Trophoblast cell (in vitro differentiated cells and primary cell): ENCODE results near the gene GTF2F2.

Source experiments
- DNase-seq, 2 donors: peaks; one replicate each; pipeline ENCODE4 v3.0.0-alpha.2; 2016
- H2AFZ ChIP-seq: 2 replicates; pipeline ENCODE4 v1.6.1; 2013; ENCODE audit warnings: low read length, moderate library complexity, mild to moderate bottlenecking; ENCODE audit not compliant: insufficient read depth, poor library complexity
- H2AK5ac ChIP-seq: 2 replicates; pipeline ENCODE4 v1.6.1; 2013; ENCODE audit warnings: mild to moderate bottlenecking, low read length
- H2BK120ac ChIP-seq: 2 replicates; pipeline ENCODE4 v1.6.1; 2013; ENCODE audit warnings: low read length, mild to moderate bottlenecking, moderate library complexity; ENCODE audit not compliant: insufficient read depth, poor library complexity
- H2BK12ac ChIP-seq: 2 replicates; pipeline ENCODE4 v1.6.1; 2013; ENCODE audit warnings: mild to moderate bottlenecking, low read length, moderate library complexity
- H2BK5ac ChIP-seq: 2 replicates; pipeline ENCODE4 v1.6.1; 2013; ENCODE audit warnings: low read length, low read depth, moderate library complexity, mild to moderate bottlenecking; ENCODE audit not compliant: poor library complexity
- H3K14ac ChIP-seq: 2 replicates; pipeline ENCODE4 v1.6.1; 2013; ENCODE audit warnings: mild to moderate bottlenecking, low read length
- H3K18ac ChIP-seq: 2 replicates; pipeline ENCODE4 v1.6.1; 2013; ENCODE audit warnings: mild to moderate bottlenecking, low read length
- H3K23ac ChIP-seq: 2 replicates; pipeline ENCODE4 v1.6.1; 2013; ENCODE audit warnings: low read length
- H3K27ac ChIP-seq: 2 replicates; pipeline ENCODE4 v1.5.1; 2013; ENCODE audit warnings: low read depth, mild to moderate bottlenecking, inconsistent platforms, low read length, moderate library complexity
- H3K27me3 ChIP-seq: 2 replicates; pipeline ENCODE4 v1.6.1; 2013; ENCODE audit warnings: inconsistent platforms, mild to moderate bottlenecking, low read length, moderate library complexity; ENCODE audit not compliant: insufficient read depth
- H3K36me3 ChIP-seq, 2 experiments: 1 replicate in 1 of 2; 2 replicates in 1 of 2; pipeline ENCODE4 v1.6.1; 2013; ENCODE audit warnings: low read length in 2 of 2, mild to moderate bottlenecking in 2 of 2, moderate library complexity in 1 of 2; ENCODE audit not compliant: insufficient read depth in 2 of 2, control insufficient read depth in 1 of 2
- H3K4ac ChIP-seq: 2 replicates; pipeline ENCODE4 v1.6.1; 2013; ENCODE audit warnings: low read depth, mild to moderate bottlenecking, low read length, moderate library complexity
- H3K4me1 ChIP-seq, 2 experiments: 1 replicate in 1 of 2; 2 replicates in 1 of 2; pipeline ENCODE4 v1.6.1; 2013; ENCODE audit warnings: low read length in 2 of 2, mild to moderate bottlenecking in 2 of 2, moderate library complexity in 1 of 2; ENCODE audit not compliant: insufficient read depth in 2 of 2, control insufficient read depth in 1 of 2
- H3K4me2 ChIP-seq: 2 replicates; pipeline ENCODE4 v1.6.1; 2013; ENCODE audit warnings: inconsistent platforms, mild to moderate bottlenecking, low read length, moderate library complexity
- H3K4me3 ChIP-seq: 2 replicates; pipeline ENCODE4 v1.5.1; 2013; ENCODE audit warnings: mild to moderate bottlenecking, low read depth, low read length, inconsistent platforms
- H3K79me1 ChIP-seq: one replicate; pipeline ENCODE4 v1.6.1; 2013; ENCODE audit warnings: low read length
- H3K79me2 ChIP-seq: 2 replicates; pipeline ENCODE4 v1.6.1; 2013; ENCODE audit warnings: low read length, mild to moderate bottlenecking; ENCODE audit not compliant: control insufficient read depth, insufficient read depth, poor library complexity
- H3K9ac ChIP-seq: 2 replicates; pipeline ENCODE4 v1.6.1; 2013; ENCODE audit warnings: mild to moderate bottlenecking, low read length
- H3K9me3 ChIP-seq: 2 replicates; pipeline ENCODE4 v1.6.1; 2013; ENCODE audit warnings: low read depth, mild to moderate bottlenecking, control low read depth, inconsistent platforms, low read length; ENCODE audit not compliant: insufficient read depth
- H4K12ac ChIP-seq: 2 replicates; pipeline ENCODE4 v1.6.1; 2013; ENCODE audit warnings: low read depth, mild to moderate bottlenecking, low read length, moderate library complexity
- H4K8ac ChIP-seq: 2 replicates; pipeline ENCODE4 v1.6.1; 2013; ENCODE audit warnings: low read depth, mild to moderate bottlenecking, low read length, moderate library complexity
- H4K91ac ChIP-seq: one replicate; pipeline ENCODE4 v1.6.1; 2013; ENCODE audit warnings: low read depth, mild to moderate bottlenecking, low read length, moderate library complexity
- WGBS: extraction: QIAGEN DNeasy Blood & Tissue Kit; methylation state at CpG from one replicate; pipeline ENCODE4 v1.1.7; 2013; ENCODE audit warnings: missing lambda C conversion rate; ENCODE audit not compliant: insufficient read length, insufficient coverage; ENCODE audit errors: extremely low coverage; 5-methylcytosine and 5-hydroxymethylcytosine counted together

The GTF2F2 gene

DNA sequence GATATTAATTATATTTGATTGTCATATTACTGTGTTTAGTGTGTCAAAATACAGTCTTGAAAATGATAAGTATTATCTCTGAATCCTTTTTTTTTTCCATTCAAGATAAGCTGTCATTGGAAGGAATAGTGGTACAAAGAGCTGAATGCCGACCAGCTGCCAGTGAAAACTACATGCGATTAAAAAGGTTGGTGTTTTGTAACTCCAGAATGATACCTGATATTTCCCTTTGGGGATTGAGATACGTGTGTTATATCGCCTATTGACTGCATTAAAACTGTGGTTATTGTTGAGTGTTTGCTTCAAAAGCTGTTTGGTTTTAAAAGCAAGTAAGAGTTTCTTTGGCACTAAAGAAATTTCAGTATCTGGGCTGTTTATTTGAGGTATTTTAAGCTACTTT, 87.0 kb downstream of the GTF2F2 start:
- no peaks in the 10 kb centered on the region for H3K79me2 ChIP-seq
- H2AFZ ChIP-seq: no peak overlapping the region
- DNase-seq: no peak
- H3K18ac ChIP-seq: no peak overlapping the region
- no peak overlapping the region for H4K91ac ChIP-seq
- H2AK5ac ChIP-seq: no peak overlapping the region
- no peak overlapping the region for H3K9ac ChIP-seq
- H2BK5ac ChIP-seq: no peak overlapping the region
- no peaks in the 10 kb centered on the region for H3K36me3 ChIP-seq
- H3K27ac ChIP-seq: no peak overlapping the region
- no peaks in the 10 kb centered on the region for H3K9me3 ChIP-seq
- H4K8ac ChIP-seq: no peak overlapping the region
- H3K4me1 ChIP-seq: no peaks in the 10 kb centered on the region
- H3K23ac ChIP-seq: no peak overlapping the region
- WGBS: no CpG with 5 or more reads among the region's 4 CpGs
- H2BK120ac ChIP-seq: no peak overlapping the region
- H3K79me1 ChIP-seq: no peaks in the 10 kb centered on the region
- no peak overlapping the region for H3K4ac ChIP-seq
- H3K27me3 ChIP-seq: no peaks in the 10 kb centered on the region
- H3K4me2 ChIP-seq: no peak overlapping the region
- no peak overlapping the region for H3K14ac ChIP-seq
- no peak overlapping the region for H3K4me3 ChIP-seq
- no peak overlapping the region for H2BK12ac ChIP-seq
- no peak overlapping the region for H4K12ac ChIP-seq

- no peaks in the 10 kb centered on the region for H3K79me2 ChIP-seq
- H4K91ac ChIP-seq: no peak overlapping the region
These were observed 87.8 kb downstream of the GTF2F2 start for GRCh38 chr13:45208132-45208531.

GRCh38 chr13:45209229-45209628, 88.9 kb downstream of the GTF2F2 start:
- Histone ChIP-seq H4K12ac (no peak overlapping the region), H3K36me3 (no peaks in the 10 kb centered on the region), H3K27ac (no peak overlapping the region), H3K4ac (no peak overlapping the region), H3K23ac (no peak overlapping the region), H2BK12ac (no peak overlapping the region), H3K14ac (no peak overlapping the region), H3K4me2 (no peak overlapping the region), H2BK120ac (no peak overlapping the region), H3K4me3 (no peak overlapping the region), H2AFZ (no peak overlapping the region), H3K79me2 (no peaks in the 10 kb centered on the region), H3K9ac (no peak overlapping the region), H4K91ac (no peak overlapping the region), H4K8ac (no peak overlapping the region), H2AK5ac (no peak overlapping the region), H3K18ac (no peak overlapping the region), H2BK5ac (no peak overlapping the region), H3K27me3 (no peaks in the 10 kb centered on the region), H3K79me1 (no peaks in the 10 kb centered on the region), H3K4me1 (no peaks in the 10 kb centered on the region), H3K9me3 (no peaks in the 10 kb centered on the region)
- peak in 1 of 2 donors; percentile 23 for DNase-seq

More at GRCh38 chr13:45208132-45208531, 87.8 kb downstream of the GTF2F2 start:
- H2AK5ac ChIP-seq: no peak overlapping the region
- H3K4me1 ChIP-seq: no peaks in the 10 kb centered on the region
- H4K8ac ChIP-seq: no peak overlapping the region
- H3K4me2 ChIP-seq: no peak overlapping the region
- H3K27me3 ChIP-seq: no peaks in the 10 kb centered on the region
- no peaks in the 10 kb centered on the region for H3K79me1 ChIP-seq
- no peak overlapping the region for H3K23ac ChIP-seq
- H3K4me3 ChIP-seq: no peak overlapping the region
- H3K36me3 ChIP-seq: no peaks in the 10 kb centered on the region
- H2BK120ac ChIP-seq: no peak overlapping the region
- H3K9me3 ChIP-seq: no peaks in the 10 kb centered on the region
- H4K12ac ChIP-seq: no peak overlapping the region
- H3K9ac ChIP-seq: no peak overlapping the region
- no peak overlapping the region for H3K18ac ChIP-seq
- H2AFZ ChIP-seq: no peak overlapping the region
- no peak for DNase-seq
- no CpG with 5 or more reads among the region's 2 CpGs for WGBS
- no peak overlapping the region for H2BK5ac ChIP-seq
- H2BK12ac ChIP-seq: no peak overlapping the region
- no peak overlapping the region for H3K4ac ChIP-seq
- H3K27ac ChIP-seq: no peak overlapping the region
- H3K14ac ChIP-seq: no peak overlapping the region

DNA sequence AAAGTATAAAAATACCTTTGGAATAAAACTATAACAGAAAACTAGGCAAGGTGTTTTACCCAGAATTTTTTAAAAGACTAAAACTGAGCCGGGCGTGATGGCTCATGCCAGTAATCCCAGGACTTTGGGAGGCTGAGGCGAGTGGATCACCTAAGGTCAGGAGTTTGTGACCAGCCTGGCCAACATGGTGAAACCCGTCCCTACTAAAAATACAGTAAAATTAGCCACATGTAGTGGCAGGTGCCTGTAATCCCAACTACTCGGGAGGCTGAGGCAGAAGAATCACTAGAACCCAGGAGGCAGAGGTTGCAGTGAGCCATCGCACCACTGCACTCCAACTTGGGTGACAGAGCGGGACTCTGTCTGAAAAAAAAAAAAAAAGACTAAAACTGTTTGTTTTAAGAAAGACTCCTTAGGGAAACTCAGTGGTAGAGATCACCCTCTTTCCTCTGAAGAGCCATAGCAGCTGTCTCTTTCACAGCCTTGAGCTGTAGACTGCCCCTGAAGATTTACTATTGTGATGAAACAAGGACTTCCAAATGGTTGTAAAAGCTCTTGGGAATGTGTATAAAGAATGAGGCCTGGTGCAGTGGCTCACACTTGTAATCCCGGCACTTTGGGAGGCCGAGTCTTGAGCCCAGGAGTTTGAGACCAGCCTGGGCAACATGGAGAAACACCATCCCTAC, 95.2 kb downstream of the GTF2F2 start:
- no CpG with 5 or more reads among the region's 9 CpGs for WGBS
- Histone ChIP-seq H2BK5ac (no peak overlapping the region), H4K8ac (no peak overlapping the region), H2BK120ac (no peak overlapping the region), H3K27me3 (no peaks in the 10 kb centered on the region), H4K91ac (no peak overlapping the region), H3K18ac (no peak overlapping the region), H3K9ac (no peak overlapping the region), H4K12ac (no peak overlapping the region), H3K4me2 (no peak overlapping the region), H3K79me1 (no peaks in the 10 kb centered on the region), H3K36me3 (no peaks in the 10 kb centered on the region), H3K14ac (no peak overlapping the region), H2AK5ac (no peak overlapping the region), H3K79me2 (no peaks in the 10 kb centered on the region), H3K27ac (no peak overlapping the region), H3K4me3 (no peak overlapping the region), H3K4me1 (no peaks in the 10 kb centered on the region), H3K4ac (no peak overlapping the region), H2AFZ (no peak overlapping the region), H2BK12ac (no peak overlapping the region), H3K9me3 (no peaks in the 10 kb centered on the region), H3K23ac (no peak overlapping the region)
- DNase-seq: no peak
